GM12874 (cell line): ENCODE measurements around the gene ACAP3.

ENCODE experiments used
- TF ChIP-seq, protein P1 (sequence below): IDR thresholded peaks from 2 replicates; pipeline ENCODE4 v1.5.1; 2011; ENCODE audit warnings: low read depth, mild to moderate bottlenecking, control low read depth, low read length, moderate library complexity; ENCODE audit not compliant: insufficient read depth

The ACAP3 gene

DNA sequence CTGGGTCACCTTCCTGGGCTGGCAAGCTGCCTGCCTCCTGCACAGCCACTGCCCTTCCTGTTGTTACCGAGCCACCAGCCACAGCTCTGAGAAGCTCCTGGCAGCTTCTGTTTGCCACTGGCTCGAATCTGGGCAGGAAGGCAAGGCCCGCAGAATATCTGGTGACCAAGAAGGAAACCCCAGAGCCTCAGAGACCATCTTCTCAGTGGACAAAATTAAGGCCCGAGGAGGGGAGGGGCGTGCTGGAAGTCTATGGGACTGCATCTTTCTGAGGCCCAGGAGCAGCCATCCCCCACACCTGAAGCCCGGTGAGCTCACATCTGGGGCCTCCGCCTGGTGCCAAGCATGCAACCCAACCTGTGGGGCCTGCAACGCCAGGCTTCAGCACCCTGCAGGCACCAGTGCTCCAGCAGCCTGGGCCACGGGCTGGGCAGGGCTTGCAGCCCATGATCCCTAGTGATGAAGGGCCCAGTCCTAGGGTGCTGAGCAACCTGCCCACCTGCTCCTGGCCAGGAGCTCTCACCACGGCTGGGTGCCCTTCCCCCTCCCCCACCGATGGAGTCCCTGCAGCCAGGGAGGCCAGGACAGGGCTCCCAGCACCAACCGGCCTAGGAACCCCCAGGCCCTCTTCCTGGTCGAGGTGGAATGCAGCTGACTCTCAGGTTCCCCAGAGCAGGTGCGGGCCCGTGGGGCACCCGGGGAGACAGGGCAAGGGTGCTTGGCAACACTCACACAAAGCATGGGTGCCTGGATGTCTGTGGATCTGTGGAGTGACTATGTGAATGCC, 17.8 kb upstream of the ACAP3 start:
- TF ChIP-seq, protein P1, sequence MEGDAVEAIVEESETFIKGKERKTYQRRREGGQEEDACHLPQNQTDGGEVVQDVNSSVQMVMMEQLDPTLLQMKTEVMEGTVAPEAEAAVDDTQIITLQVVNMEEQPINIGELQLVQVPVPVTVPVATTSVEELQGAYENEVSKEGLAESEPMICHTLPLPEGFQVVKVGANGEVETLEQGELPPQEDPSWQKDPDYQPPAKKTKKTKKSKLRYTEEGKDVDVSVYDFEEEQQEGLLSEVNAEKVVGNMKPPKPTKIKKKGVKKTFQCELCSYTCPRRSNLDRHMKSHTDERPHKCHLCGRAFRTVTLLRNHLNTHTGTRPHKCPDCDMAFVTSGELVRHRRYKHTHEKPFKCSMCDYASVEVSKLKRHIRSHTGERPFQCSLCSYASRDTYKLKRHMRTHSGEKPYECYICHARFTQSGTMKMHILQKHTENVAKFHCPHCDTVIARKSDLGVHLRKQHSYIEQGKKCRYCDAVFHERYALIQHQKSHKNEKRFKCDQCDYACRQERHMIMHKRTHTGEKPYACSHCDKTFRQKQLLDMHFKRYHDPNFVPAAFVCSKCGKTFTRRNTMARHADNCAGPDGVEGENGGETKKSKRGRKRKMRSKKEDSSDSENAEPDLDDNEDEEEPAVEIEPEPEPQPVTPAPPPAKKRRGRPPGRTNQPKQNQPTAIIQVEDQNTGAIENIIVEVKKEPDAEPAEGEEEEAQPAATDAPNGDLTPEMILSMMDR = no peak

DNA sequence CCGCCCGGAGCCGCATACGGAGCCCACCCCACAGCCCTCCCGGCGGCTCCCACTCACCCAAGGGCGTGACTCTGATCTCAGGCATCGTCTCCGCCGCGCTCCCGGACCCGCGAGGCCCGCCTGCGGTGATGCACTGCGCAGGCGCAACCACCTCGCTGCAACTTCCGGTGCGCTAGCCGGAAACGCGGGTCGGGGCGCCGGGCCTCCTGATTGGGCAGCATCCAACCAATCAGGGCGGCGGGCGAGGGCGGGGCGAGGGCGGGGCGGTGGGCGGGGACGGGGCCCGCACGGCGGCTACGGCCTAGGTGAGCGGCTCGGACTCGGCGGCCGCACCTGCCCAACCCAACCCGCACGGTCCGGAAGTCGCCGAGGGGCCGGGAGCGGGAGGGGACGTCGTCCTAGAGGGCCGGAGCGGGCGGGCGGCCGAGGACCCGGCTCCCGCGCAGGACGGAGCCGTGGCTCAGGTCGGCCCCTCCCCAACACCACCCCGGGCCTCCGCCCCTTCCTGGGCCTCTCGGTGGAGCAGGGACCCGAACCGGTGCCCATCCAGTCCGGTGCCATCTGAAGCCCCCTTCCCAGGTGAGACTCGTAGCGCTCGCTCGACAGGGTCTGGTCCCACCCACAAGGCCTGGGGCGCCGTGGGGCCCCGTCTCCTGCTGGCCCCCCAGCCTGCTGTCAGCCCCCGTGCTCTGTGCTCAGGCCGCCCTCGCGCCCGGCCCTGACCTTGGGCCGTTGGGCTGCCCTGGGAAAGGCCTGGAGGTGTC, 17.0 kb upstream of the ACAP3 start, which contains the start of the genes CPTP and INTS11:
Gene CPTP (plus strand): TSS at position 279 of the 764 bp plus-strand sequence. CDS start 2,109 bp downstream, outside the sequence.
Gene INTS11 (minus strand): TSS at position 137 of the 764 bp plus-strand sequence. CDS start 52 bp downstream, at position 85.
- TF ChIP-seq, protein P1 = no peak

DNA sequence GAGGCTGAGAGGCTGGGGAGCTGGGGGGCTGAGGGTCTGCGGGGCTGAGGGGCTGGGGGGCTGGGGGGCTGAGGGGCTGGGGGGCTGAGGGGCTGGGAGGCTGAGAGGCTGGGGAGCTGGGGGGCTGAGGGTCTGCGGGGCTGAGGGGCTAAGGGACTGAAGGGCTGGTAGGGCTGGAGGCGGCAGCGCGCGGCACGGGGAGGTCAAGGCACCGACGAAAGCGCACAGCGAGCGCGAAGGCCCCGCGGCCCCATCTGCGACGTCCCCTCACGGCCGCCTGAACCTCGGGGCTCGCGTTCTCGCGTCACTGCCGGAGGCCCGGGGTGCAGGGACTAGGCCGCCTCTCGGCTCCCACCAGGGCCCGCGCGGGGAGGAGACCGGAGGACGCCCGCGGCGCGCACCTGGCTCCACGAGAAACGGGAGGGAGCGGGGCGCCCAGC, 16.4 kb upstream of the ACAP3 start:
- TF ChIP-seq, protein P1 = no peak

DNA sequence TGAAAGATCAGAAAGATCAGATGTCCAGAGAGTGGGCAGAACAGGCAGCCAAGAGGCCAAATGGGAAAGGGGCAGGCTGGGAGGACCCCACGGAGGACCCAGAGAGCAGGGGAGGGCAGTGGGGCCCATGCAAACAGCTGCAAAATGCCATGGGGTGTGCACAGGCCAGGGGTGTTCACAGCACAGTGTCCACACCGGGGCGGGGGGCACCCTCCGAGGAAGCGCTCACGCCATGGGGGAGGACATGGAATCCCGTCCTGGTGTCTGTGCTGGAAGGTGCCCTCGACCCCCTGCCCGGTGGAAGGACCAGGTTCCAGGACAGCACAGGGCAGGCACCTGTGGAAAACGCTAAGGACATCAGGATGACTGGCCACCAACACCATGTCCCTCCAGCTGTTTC, 15.2 kb upstream of the ACAP3 start:
- TF ChIP-seq, protein P1 = no peak

DNA sequence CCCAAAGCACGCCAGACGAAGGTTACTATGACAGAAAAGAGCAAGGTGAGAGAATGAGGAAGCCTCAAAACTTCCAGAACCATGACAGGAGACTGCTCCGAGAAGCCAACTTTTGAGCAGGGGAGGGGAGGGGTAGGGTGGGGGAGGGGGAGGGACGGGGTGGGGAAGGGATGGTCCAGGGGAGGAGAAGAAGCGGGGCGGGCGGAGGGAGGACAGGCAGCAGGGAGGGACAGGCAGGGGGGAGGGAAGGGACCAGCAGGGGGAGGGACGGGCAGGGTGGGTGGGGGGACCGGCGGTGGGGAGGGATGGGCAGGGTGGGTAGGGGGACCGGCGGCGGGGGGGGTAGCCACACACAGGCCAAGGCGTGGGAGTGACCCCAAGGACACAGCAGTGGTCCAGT, 14.7 kb upstream of the ACAP3 start:
- TF ChIP-seq, protein P1 = no peak

DNA sequence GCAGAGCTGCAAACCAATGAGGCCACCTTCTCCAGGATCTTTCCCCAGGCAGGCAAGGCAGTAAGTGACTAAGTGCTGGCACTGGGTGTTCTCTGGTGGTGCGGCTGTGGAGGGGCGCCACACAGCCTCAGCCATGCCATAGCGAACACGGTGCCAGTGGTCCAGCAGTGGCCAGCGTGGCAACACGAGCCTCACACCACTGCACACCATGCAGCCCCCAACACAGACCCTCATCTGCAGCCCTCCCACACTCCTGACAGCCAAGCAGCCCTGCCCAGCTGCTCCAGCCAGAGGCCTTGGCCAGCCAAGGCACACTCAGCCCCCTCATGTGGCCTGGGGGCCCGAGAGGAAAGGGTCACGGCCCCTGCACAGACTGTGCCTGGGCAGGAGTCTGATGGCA, 13.7 kb upstream of the ACAP3 start:
- TF ChIP-seq, protein P1 = no peak
